HG02884 (cell line): ENCODE data around the gene JADE1.

Experiments
- ATAC-seq: cut with Tn5 transposase; IDR thresholded peaks from one replicate; pipeline ENCODE4 v1.9.1; 2021; ENCODE audit warnings: mild to moderate bottlenecking, moderate library complexity; ENCODE audit not compliant: unreplicated experiment

Gene JADE1

GRCh38 chr4:128810331-128810870 lies 901 bp downstream of the JADE1 start:
- no peak for ATAC-seq

- peak; percentile 41 for ATAC-seq
Observed at GRCh38 chr4:128810871-128811570, 1.5 kb downstream of the JADE1 start.

- ATAC-seq, result peak; percentile 40
Observed at GRCh38 chr4:128811571-128812441, 2.3 kb downstream of the JADE1 start.

GRCh38 chr4:128812442-128813235 lies 3.1 kb downstream of the JADE1 start:
- ATAC-seq, result peak; percentile 1

GRCh38 chr4:128813965-128814364 lies 4.5 kb downstream of the JADE1 start:
- no peak for ATAC-seq

- no peak for ATAC-seq
Observed at GRCh38 chr4:128818442-128818841, 8.9 kb downstream of the JADE1 start.

GRCh38 chr4:128819082-128819742 lies 9.7 kb downstream of the JADE1 start:
- no peak for ATAC-seq

GRCh38 chr4:128820671-128821070 lies 11.2 kb downstream of the JADE1 start:
- no peak for ATAC-seq

- no peak for ATAC-seq
Observed at GRCh38 chr4:128821151-128821550, 11.7 kb downstream of the JADE1 start.

- ATAC-seq, result no peak
Observed at GRCh38 chr4:128823025-128823661, 13.6 kb downstream of the JADE1 start.

GRCh38 chr4:128825226-128825625 lies 15.7 kb downstream of the JADE1 start:
- no peak for ATAC-seq

- peak; percentile 27 for ATAC-seq
Observed at GRCh38 chr4:128827296-128827695, 17.8 kb downstream of the JADE1 start.

- no peak for ATAC-seq
Observed at GRCh38 chr4:128830906-128831503, 21.5 kb downstream of the JADE1 start.

- no peak for ATAC-seq
Observed at GRCh38 chr4:128831531-128832242, 22.2 kb downstream of the JADE1 start.

GRCh38 chr4:128832243-128832625 lies 22.7 kb downstream of the JADE1 start:
- no peak for ATAC-seq

- no peak for ATAC-seq
Observed at GRCh38 chr4:128835498-128836222, 26.2 kb downstream of the JADE1 start.

GRCh38 chr4:128837198-128837597 lies 27.7 kb downstream of the JADE1 start:
- ATAC-seq, result no peak

- ATAC-seq, result no peak
Observed at GRCh38 chr4:128837679-128838078, 28.2 kb downstream of the JADE1 start.
